ENCODE measurements around the gene STX12.
"Not testable (repeated sequence)": the region's sequence is repeated elsewhere in the genome, so short reads cannot be mapped to it uniquely, and the experiment has no call there.

STX12 gene

GRCh38 chr1:27868932-27869718, 96.1 kb downstream of the STX12 start:
- DNase-seq (ENCODE audit: low read depth in 2 of 2) = no peak

GRCh38 chr1:27869719-27870085, 96.7 kb downstream of the STX12 start:
- DNase-seq (ENCODE audit: low read depth in 2 of 2) = no peak

- DNase-seq (ENCODE audit: low read depth in 2 of 2) = not testable (repeated sequence)
Observed at GRCh38 chr1:27871076-27871475, 98.1 kb downstream of the STX12 start.

GRCh38 chr1:27872059-27872801, 99.2 kb downstream of the STX12 start, which contains the start of gene THEMIS2:
Gene THEMIS2 (plus strand): TSS chr1:27872544. CDS start chr1:27872572, 28 bp downstream.
- DNase-seq (ENCODE audit: low read depth in 2 of 2) = no peak

GRCh38 chr1:27872802-27873551, 100.0 kb downstream of the STX12 start:
- DNase-seq (ENCODE audit: low read depth in 2 of 2) = no peak

- no peak for DNase-seq (ENCODE audit: low read depth in 2 of 2)
Observed at GRCh38 chr1:27873671-27874384, 100.8 kb downstream of the STX12 start.

All from fibroblast of skin of left biceps (primary cell).